GM06990 (cell line): ENCODE measurements around the gene SLFN11.
"Not testable (repeated sequence)": the region's sequence is repeated elsewhere in the genome, so short reads cannot be mapped to it uniquely, and the experiment has no call there.

Source experiments
- DNase-seq: peaks from one replicate; pipeline ENCODE4 v3.0.0-alpha.2; 2011; ENCODE audit not compliant: insufficient read length; ENCODE audit errors: extremely low read depth
- H3K27me3 ChIP-seq: replicated peaks from 2 replicates; pipeline ENCODE4 v1.6.0; 2011; ENCODE audit warnings: low read length; ENCODE audit not compliant: control insufficient read depth, insufficient read depth
- H3K36me3 ChIP-seq: 2 replicates; pipeline ENCODE4 v1.5.1; 2011; ENCODE audit warnings: low read length; ENCODE audit not compliant: control insufficient read depth, insufficient read depth
- H3K4me3 ChIP-seq: replicated peaks from 2 replicates; pipeline ENCODE4 v1.5.1; 2011; ENCODE audit warnings: low read depth, mild to moderate bottlenecking, control low read depth, low read length
- CTCF ChIP-seq: IDR thresholded peaks from 2 replicates; pipeline ENCODE4 v1.5.1; 2011; ENCODE audit warnings: low read length, control low read depth, mild to moderate bottlenecking, inconsistent platforms; ENCODE audit not compliant: insufficient read depth, poor library complexity, severe bottlenecking

SLFN11 gene

GRCh38 chr17:35315283-35315682 is 58.1 kb downstream of the SLFN11 start:
- no peaks in the 10 kb centered on the region; the same call in 1 of the 2 replicates for H3K27me3 ChIP-seq
- no peak overlapping the region for H3K4me3 ChIP-seq
- no peak for DNase-seq
- no peaks in the 10 kb centered on the region for H3K36me3 ChIP-seq
- no peak for TF ChIP-seq CTCF

DNA sequence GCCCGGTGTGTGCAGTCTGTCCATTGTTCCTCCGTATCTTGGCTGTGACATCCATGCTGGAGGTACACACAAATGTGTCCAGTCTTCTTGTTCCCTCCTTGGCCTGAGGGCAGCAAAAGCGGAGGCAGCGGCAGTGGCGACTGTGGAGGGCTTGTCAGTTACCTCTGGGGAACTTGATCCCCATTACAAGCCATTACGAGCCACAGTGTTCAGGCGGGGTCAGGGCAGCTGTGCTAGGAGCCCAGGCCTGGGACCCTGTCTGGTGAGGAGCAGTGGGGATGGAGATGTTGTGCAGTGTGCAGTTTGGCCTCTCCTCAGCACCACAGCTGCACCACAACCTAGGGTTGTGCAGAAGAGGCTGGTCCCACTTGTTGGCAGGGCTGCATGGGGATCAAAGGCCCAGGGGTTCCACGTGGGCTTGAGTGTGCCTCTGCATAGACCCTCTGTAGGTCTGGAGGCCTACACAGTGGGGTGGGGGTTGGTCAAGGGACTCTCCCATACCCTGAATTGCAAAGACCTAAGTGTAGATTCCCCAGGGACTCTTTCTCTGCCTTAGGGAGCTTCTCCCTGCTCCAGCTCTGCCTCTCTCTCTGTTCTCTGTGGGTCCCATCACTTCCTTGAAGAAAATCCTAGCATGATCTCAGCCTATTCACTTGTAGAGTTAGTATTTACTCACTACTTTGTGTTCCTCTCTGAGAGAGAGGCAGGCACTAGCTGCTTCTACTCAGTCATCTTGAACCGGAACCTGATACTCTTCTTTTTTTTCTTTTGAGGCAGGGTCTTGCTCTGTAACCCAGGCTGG is 58.8 kb downstream of the SLFN11 start:
- Histone ChIP-seq H3K4me3 (no peak overlapping the region), H3K36me3 (no peaks in the 10 kb centered on the region), H3K27me3 (no peaks in the 10 kb centered on the region; the same call in 1 of the 2 replicates)
- peak; percentile 9 for DNase-seq
- TF ChIP-seq CTCF: no peak

- no peak for TF ChIP-seq CTCF
- Histone ChIP-seq H3K4me3 (peak overlapping the region; percentile 51; the same call in 1 of the 2 replicates), H3K36me3 (no peaks in the 10 kb centered on the region), H3K27me3 (no peaks in the 10 kb centered on the region; the same call in 1 of the 2 replicates)
- peak; percentile 1 for DNase-seq
Measured at GRCh38 chr17:35313875-35314409, 59.5 kb downstream of the SLFN11 start.

GRCh38 chr17:35312790-35313711 is 60.4 kb downstream of the SLFN11 start:
- peak; percentile 32 for DNase-seq
- no peaks in the 10 kb centered on the region; the same call in 1 of the 2 replicates for H3K27me3 ChIP-seq
- no peaks in the 10 kb centered on the region for H3K36me3 ChIP-seq
- peak overlapping the region; percentile 51 for H3K4me3 ChIP-seq
- peak; percentile 79 for TF ChIP-seq CTCF

DNA sequence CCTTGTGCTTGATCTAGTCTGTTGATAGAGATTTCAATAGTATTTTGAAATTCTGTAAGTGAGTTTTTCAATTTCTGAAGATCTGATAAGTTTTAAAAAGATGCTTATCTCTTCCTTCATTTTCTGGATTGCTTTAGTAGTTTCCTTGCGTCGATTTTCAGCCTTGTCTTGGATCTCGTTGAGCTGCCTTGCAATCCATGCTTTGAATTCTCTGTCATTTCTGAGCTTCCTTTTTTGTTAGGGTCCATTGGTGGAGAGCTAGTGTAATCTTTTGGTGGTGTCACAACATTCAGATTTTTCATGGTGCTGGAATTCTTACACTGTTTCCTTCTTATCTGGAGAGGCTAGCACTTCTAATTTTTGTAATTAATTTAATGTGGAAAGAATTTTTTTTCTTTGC is 61.1 kb downstream of the SLFN11 start:
- no peak for DNase-seq
- H3K36me3 ChIP-seq: no peaks in the 10 kb centered on the region
- no peaks in the 10 kb centered on the region; the same call in 1 of the 2 replicates for H3K27me3 ChIP-seq
- TF ChIP-seq CTCF: no peak
- H3K4me3 ChIP-seq: no peak overlapping the region

DNA sequence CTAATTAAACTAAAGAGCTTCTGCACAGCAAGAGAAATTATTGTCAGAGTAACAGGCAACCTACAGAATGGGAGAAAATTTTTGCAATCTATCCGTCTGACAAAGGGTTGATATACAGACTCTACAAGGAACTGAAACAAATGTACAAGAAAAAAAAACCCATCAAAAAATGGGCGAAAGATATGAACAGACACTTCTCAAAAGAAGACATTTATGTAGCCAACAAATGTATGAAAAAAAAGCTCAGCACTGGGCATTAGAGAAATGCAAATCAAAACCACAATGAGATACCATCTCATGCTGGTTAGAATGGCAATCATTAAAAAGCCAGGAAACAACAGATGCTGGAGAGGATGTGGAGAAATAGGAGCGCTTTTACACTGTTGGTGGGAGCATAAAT is 64.1 kb downstream of the SLFN11 start:
- DNase-seq, H3K27me3 ChIP-seq, H3K36me3 ChIP-seq, H3K4me3 ChIP-seq: not testable (repeated sequence)
